GM19238 (cell line): ENCODE results near the gene GP9.
"Not testable (repeated sequence)": the region's sequence is repeated elsewhere in the genome, so short reads cannot be mapped to it uniquely, and the experiment has no call there.

Source experiments
- DNase-seq: peaks from one replicate; pipeline ENCODE4 v3.0.0; 2011; ENCODE audit warnings: low spot score; ENCODE audit not compliant: insufficient read length

GP9 gene

DNA sequence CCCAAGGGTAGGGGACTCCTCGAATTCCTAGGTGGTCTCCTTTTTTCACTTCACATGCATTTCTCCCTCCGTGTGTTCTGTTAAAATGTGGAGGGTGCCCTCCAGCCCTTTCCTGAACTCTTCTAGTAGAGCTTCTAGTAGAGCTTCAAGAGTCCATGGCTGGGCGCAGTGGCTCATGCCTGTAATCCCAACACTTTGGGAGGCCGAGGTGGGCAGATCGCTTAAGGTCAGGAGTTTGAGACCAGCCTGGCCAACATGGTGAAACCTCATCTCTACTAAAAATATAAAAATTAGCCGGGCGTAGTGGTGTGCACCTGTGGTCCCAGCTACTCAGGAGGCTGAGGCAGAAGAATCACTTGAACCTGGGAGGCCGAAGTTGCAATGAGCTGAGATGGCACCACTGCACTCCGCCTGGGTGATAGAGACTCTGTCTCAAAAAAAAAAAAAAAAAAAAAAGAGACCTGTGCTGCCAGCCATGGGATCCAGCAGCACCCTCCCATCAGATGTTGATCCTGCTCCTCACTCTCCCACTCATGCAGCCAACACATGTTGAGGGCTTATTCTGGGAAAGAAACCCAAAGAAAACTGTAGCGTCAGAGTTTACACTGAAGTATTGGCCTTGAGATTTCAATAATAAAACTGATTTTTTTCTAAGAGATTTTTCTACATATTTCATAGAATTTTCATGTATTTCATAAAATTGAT lies 50.6 kb downstream of the GP9 start:
- not testable (repeated sequence) for DNase-seq
